ENCODE data around the gene RPL29. TPM values are rescaled to one million over a fixed set of nuclear protein-coding genes. Genes with fewer than 3 reads are reported as not detected.
A peak's percentile ranks its signal among the peaks of the same experiment; 100 is the strongest.

The RPL29 gene
- polyA plus RNA-seq, 1 experiment = 1,368 TPM

DNA sequence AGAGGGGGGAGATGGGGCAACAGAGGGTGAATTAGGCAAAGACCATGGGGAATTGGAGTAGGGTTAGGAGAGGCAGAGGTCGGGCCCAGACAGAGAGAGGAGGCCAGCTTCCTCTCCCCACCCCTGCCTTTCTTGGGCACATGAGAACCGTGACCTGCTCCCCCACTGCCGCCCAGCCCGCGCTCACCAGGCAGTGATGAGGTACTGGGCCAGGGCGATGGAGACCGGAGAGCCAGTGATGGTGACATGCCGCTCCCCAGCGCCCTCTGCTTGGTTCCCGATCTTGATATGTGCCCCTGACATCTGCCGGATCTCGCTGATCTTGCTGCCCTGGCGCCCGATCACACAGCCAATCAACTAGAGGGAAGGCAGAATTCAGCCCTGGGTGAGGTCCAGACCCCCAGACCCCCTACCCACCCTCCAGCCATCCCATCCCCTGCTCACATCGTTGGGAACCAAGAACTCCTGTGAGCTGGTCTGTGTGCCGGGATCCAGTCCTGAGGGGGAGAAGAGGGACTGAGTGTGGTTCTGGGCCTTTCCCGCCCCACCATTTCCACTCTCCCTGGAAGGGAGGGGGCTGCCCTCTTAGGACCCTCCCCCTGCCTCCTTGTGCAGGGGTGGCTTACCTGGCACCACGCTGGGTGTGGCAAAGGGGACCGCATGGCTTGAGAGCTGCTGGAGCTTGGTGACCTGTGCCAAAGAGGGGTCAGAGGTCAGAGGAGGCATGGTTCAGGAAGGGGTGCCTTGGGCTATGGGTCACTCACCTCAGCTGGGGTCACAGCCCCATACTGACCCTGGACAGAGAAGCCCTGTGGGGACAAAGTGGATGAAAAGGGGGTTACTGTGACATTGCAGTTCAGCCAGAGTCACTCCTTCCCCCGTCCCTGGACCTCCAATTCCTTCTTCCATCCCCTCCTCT lies 36.8 kb downstream of the RPL29 start:
- H3K27ac ChIP-seq (ENCODE audit: low read depth, low read length) = no peak overlapping the region
- TF ChIP-seq CTCF (IDR thresholded peaks at IDR 0.05; ENCODE audit: low read depth, low read length) = no peak
- H3K27me3 ChIP-seq (ENCODE audit: control insufficient read depth, insufficient read depth, low read length) = no peaks in the 10 kb centered on the region
- no peaks in the 10 kb centered on the region; the same call in 1 of the 2 replicates for H3K9me3 ChIP-seq (ENCODE audit: control insufficient read depth, insufficient read depth, low read length)
- ChIA-PET CTCF (no interaction called here), POLR2A (no interaction called here)
- DNase-seq (ENCODE audit: low read depth, low spot score) = no peak
- H3K4me3 ChIP-seq (ENCODE audit: low read depth, low read length) = no peak overlapping the region

GRCh38 chr3:51957520-51958205 lies 38.0 kb downstream of the RPL29 start:
- Histone ChIP-seq H3K9me3 (ENCODE audit: control insufficient read depth, insufficient read depth, low read length) (no peaks in the 10 kb centered on the region; the same call in 1 of the 2 replicates), H3K27me3 (ENCODE audit: control insufficient read depth, insufficient read depth, low read length) (no peaks in the 10 kb centered on the region), H3K27ac (ENCODE audit: low read depth, low read length) (no peak overlapping the region), H3K4me3 (ENCODE audit: low read depth, low read length) (no peak overlapping the region)
- ChIA-PET CTCF (interaction anchor here (0.7 to 1.0 kb wide), 2 partner anchors 12 to 15 kb away, joined by 3 read pairs; no protein-coding TSS in a partner anchor), POLR2A (no interaction called here)
- TF ChIP-seq CTCF (IDR thresholded peaks at IDR 0.05; ENCODE audit: low read depth, low read length) = no peak
- no peak for DNase-seq (ENCODE audit: low read depth, low spot score)

DNA sequence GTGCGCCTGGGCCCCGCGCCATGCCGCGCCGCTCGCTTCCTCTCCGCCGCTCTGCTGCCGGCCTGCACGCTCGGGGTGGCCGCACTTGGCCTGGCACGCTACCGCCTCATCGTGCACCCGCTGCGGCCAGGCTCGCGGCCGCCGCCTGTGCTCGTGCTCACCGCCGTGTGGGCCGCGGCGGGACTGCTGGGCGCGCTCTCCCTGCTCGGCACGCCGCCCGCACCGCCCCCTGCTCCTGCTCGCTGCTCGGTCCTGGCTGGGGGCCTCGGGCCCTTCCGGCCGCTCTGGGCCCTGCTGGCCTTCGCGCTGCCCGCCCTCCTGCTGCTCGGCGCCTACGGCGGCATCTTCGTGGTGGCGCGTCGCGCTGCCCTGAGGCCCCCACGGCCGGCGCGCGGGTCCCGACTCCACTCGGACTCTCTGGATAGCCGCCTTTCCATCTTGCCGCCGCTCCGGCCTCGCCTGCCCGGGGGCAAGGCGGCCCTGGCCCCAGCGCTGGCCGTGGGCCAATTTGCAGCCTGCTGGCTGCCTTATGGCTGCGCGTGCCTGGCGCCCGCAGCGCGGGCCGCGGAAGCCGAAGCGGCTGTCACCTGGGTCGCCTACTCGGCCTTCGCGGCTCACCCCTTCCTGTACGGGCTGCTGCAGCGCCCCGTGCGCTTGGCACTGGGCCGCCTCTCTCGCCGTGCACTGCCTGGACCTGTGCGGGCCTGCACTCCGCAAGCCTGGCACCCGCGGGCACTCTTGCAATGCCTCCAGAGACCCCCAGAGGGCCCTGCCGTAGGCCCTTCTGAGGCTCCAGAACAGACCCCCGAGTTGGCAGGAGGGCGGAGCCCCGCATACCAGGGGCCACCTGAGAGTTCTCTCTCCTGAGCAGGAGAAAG lies 39.6 kb downstream of the RPL29 start:
- Histone ChIP-seq H3K27ac (ENCODE audit: low read depth, low read length) (no peak overlapping the region), H3K9me3 (ENCODE audit: control insufficient read depth, insufficient read depth, low read length) (no peaks in the 10 kb centered on the region; the same call in 1 of the 2 replicates), H3K27me3 (ENCODE audit: control insufficient read depth, insufficient read depth, low read length) (no peaks in the 10 kb centered on the region), H3K4me3 (ENCODE audit: low read depth, low read length) (no peak overlapping the region)
- ChIA-PET CTCF (interaction anchor here (1.0 kb wide), 1 partner anchor 14 kb away, joined by 3 read pairs; no protein-coding TSS in a partner anchor), POLR2A (no interaction called here)
- no peak for DNase-seq (ENCODE audit: low read depth, low spot score)
- TF ChIP-seq CTCF (IDR thresholded peaks at IDR 0.05; ENCODE audit: low read depth, low read length) = peak; percentile 49

DNA sequence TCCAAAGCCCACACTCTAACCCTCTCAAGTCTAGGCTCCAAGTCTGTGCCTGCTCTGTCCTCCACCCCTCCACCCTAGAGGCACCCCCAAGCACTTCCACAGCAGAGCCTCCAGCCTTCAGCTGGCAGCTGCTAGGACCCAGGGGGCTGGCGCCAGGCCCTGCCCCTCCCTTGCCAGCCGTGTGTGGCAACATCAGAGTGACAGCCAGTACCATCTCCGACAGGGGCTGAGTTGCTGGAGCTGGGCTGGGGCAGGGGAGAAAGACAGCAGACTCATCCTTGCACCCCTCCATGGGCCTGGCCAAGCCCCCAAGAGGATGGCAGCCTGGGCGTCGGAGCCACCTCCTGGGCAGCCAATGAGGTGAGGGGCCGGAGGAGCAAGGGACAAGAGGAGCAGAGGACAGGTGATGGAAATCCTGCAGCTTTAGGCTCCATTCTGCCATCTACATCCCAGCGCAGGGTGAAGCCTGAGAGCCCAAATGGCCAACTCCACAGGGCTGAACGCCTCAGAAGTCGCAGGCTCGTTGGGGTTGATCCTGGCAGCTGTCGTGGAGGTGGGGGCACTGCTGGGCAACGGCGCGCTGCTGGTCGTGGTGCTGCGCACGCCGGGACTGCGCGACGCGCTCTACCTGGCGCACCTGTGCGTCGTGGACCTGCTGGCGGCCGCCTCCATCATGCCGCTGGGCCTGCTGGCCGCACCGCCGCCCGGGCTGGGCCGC lies 40.4 kb downstream of the RPL29 start, which contains the start of gene GPR62:
Gene GPR62, plus strand, starts transcription at position 207 of the 718 bp plus-strand sequence. Its CDS starts 272 bp downstream, at position 479.
- TF ChIP-seq CTCF (IDR thresholded peaks at IDR 0.05; ENCODE audit: low read depth, low read length) = no peak
- POLR2A ChIA-PET = no interaction called here
- Histone ChIP-seq H3K4me3 (ENCODE audit: low read depth, low read length) (no peak within 1 kb of the TSS), H3K27me3 (ENCODE audit: control insufficient read depth, insufficient read depth, low read length) (no peaks in the 10 kb centered on the region), H3K9me3 (ENCODE audit: control insufficient read depth, insufficient read depth, low read length) (no peaks in the 10 kb centered on the region; the same call in 1 of the 2 replicates), H3K27ac (ENCODE audit: low read depth, low read length) (no peak within 1 kb of the TSS)
- DNase-seq (ENCODE audit: low read depth, low spot score) = no peak
- CTCF ChIA-PET = no interaction called here

All from AG04450 (cell line).